Vagina (tissue), 2 donors: Measurements from ENCODE around the gene NLRC4.

ENCODE experiments used
- POLR2A ChIP-seq, 2 donors: fragments of 450-650 bp; IDR thresholded peaks; one replicate each; pipeline ENCODE4 v1.6.1; 2017; ENCODE audit warnings: antibody characterized with exemption in 2 of 2, mild to moderate bottlenecking in 2 of 2, moderate library complexity in 2 of 2
- POLR2AphosphoS5 ChIP-seq, 2 donors: sonication (generic); formaldehyde crosslinking; IDR thresholded peaks; one replicate each; pipeline ENCODE4 v1.9.0; 2017; ENCODE audit warnings: antibody characterized with exemption in 2 of 2, mild to moderate bottlenecking in 2 of 2, low read depth in 1 of 2; ENCODE audit not compliant: insufficient read depth in 1 of 2

GRCh38 chr2:32242331-32242730 is 22.4 kb downstream of the NLRC4 start:
- no peak for TF ChIP-seq POLR2AphosphoS5 (IDR thresholded peaks at IDR 0.05; ENCODE audit: insufficient read depth in 1 of 2, low read depth in 1 of 2)
- TF ChIP-seq POLR2A (IDR thresholded peaks at IDR 0.05): no peak
